ENCODE measurements around the gene LRRC61.

The LRRC61 gene

DNA sequence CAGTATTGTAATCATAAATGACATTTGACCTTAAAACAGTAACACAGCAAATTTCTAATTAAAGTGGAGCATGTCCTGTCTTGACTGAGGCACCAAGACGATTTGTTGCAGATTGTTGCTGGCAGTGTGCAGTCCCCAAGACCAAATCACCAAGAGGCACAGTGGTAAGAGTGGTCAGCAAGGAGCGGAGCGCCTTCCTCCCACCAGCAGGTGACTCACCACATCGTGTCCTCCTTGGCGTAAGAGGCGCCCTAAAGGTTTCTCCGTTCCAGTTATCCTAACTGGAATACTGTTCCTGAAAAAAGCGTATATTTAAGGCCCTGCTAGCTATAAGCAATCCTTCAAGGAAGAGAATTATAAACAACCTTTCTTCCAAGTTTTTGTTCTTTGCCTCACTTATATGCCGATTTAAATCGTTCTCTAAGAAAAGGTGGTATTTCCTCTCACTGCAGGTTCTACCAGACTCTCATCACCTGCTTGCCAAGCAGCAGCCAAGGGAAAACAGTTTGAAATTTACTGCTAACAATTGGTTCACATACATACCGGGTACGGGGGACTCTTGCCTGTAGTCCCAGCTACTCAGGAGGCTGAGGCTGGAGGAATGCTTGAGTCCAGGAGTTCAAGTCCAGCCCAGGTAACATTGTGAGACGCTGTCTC lies 34.7 kb downstream of the LRRC61 start:
- no peak for DNase-seq

- no peak for DNase-seq
Observed at GRCh38 chr7:150358433-150358832, 35.3 kb downstream of the LRRC61 start.

DNA sequence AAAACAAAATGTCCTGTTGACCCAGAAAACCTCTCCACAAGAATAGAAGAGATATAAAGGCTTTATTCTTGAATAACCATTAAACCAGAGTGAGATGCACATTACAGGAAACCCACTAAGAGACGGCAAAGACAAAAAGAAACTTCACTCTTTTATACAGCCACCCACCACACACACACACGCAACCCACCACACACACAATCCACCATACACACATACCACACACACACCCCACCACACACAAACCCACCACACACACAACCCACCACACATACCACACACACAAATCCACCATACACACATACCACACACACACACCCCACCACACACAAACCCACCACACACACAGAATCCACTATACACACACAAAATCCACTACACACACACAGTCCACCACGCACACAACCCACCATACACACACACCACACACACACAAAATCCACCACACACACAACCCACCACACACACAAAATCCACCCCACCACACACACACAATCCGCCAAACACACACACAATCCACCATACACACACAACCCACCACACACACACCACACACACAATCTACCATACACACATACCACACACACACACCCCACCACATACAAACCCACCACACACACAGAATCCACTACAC lies 36.0 kb downstream of the LRRC61 start:
- no peak for DNase-seq

- DNase-seq, result no peak
Observed at GRCh38 chr7:150359622-150360362, 36.6 kb downstream of the LRRC61 start.

GRCh38 chr7:150360363-150361058 lies 37.4 kb downstream of the LRRC61 start:
- no peak for DNase-seq

GRCh38 chr7:150361402-150361801 lies 38.2 kb downstream of the LRRC61 start:
- no peak for DNase-seq

GRCh38 chr7:150361807-150362621 lies 38.9 kb downstream of the LRRC61 start:
- no peak for DNase-seq

- no peak for DNase-seq
Observed at GRCh38 chr7:150363370-150363769, 40.2 kb downstream of the LRRC61 start.

- no peak for DNase-seq
Observed at GRCh38 chr7:150363872-150364271, 40.7 kb downstream of the LRRC61 start.

- DNase-seq, result no peak
Observed at GRCh38 chr7:150365194-150365593, 42.0 kb downstream of the LRRC61 start.

GRCh38 chr7:150365673-150366398 lies 42.7 kb downstream of the LRRC61 start:
- DNase-seq, result no peak

GRCh38 chr7:150367677-150368095 lies 44.5 kb downstream of the LRRC61 start:
- no peak for DNase-seq

- DNase-seq, result peak; percentile 95
Observed at GRCh38 chr7:150368096-150368883, 45.1 kb downstream of the LRRC61 start, which contains the start of gene REPIN1. Gene REPIN1 (plus strand): TSS chr7:150368822. CDS start chr7:150369712, 890 bp downstream.

GRCh38 chr7:150368884-150369747 lies 46.0 kb downstream of the LRRC61 start:
- DNase-seq, result peak; percentile 71

GRCh38 chr7:150369748-150370501 lies 46.8 kb downstream of the LRRC61 start:
- DNase-seq, result no peak

GRCh38 chr7:150370612-150371071 lies 47.5 kb downstream of the LRRC61 start:
- DNase-seq, result no peak

DNA sequence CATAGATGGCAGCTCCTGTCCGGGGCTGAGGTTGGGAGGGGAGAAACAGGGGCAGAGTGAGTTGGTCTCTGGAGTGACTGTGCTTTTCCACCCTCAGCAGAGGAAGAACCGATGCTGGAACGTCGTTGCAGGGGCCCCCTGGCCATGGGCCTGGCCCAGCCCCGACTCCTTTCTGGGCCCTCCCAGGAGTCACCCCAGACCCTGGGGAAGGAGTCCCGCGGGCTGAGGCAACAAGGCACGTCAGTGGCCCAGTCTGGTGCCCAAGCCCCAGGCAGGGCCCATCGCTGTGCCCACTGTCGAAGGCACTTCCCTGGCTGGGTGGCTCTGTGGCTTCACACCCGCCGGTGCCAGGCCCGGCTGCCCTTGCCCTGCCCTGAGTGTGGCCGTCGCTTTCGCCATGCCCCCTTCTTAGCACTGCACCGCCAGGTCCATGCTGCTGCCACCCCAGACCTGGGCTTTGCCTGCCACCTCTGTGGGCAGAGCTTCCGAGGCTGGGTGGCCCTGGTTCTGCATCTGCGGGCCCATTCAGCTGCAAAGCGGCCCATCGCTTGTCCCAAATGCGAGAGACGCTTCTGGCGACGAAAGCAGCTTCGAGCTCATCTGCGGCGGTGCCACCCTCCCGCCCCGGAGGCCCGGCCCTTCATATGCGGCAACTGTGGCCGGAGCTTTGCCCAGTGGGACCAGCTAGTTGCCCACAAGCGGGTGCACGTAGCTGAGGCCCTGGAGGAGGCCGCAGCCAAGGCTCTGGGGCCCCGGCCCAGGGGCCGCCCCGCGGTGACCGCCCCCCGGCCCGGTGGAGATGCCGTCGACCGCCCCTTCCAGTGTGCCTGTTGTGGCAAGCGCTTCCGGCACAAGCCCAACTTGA lies 48.2 kb downstream of the LRRC61 start:
- DNase-seq, result no peak

GRCh38 chr7:150371996-150372270 lies 48.8 kb downstream of the LRRC61 start:
- no peak for DNase-seq
